Measurements from ENCODE around the gene APEH.

The APEH gene

DNA sequence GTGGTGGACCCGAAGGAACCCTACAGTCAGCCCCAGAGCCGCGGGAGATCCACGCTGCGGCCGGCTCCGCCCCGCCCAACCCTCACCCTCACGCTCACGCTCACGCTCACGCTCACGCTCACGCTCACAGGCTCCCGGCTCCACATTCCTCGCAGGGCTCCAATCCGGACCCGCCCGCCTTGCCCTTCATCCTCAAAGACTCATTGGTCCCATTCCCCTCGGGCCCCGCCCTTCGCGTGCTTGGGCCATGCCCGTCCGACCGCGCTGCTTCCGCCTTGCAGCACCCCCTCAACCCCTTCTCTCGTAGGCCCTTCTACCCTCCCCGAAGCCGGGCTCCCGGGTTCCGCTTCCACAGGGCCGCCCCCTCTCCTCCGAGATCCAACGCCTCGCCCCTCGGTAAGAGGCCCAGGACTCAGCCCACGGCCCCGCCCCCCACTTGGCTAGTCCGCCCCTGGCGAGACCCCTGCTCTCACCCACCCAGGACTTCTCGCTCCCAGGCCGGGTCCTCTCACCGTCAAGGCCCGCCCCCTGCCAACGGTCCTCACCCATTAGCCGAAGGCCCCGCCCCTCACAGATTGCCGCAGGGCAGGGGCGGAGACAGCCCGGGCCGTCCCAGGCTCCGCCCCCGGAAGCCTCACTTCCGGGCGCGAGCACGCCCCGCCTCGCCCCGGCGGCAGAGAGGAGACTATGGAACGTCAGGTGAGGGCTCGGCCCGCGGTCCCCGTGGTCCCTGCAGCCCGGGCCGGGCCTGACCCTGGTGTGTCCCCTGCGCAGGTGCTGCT lies at the start of gene APEH:
APEH (plus strand) TSS at position 637 of the 782 bp plus-strand sequence; CDS start at position 688, 51 bp downstream.
- DNase-seq: peak; percentile 98

DNA sequence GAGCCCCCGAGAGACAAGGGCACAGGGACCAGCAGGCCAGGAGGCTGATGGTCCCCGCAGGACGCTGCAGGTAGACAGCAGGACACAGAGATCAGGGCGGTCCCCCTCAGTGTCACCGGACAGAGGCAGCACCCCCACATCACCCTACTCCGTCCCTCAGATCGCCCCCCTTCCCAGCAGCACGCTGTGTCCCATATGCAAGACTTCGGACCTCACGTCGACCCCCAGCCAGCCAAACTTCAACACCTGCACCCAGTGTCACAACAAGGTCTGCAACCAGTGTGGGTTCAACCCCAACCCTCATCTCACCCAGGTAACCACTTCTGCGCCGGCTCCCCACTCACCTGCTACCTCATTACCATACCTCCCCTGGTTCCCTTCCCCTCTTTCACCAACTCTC lies 49.1 kb upstream of the APEH start:
- no peak for DNase-seq

DNA sequence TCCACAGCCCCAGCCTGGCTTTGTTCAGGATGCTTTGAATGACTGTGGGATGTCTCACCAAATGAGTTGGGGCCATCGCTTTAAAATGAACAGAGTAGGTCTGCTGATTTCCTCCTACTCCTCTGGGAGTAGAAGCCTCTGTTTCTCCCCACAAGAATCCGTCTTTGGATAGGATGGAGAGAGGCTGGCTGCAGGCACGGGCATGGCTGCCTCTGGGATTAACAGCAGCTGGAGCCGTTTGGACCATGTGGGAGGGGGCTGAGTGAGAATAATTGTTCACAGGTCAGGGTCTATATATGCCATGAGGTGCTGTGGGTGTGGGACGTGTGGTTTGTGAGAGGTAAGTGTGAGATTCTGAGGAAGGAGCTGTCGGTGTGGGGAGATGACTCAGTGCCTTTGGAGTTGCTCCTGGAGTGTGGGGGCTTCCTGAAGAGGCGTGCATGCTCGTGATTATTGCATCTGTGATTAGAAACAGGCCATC lies 48.0 kb upstream of the APEH start:
- DNase-seq: no peak

DNA sequence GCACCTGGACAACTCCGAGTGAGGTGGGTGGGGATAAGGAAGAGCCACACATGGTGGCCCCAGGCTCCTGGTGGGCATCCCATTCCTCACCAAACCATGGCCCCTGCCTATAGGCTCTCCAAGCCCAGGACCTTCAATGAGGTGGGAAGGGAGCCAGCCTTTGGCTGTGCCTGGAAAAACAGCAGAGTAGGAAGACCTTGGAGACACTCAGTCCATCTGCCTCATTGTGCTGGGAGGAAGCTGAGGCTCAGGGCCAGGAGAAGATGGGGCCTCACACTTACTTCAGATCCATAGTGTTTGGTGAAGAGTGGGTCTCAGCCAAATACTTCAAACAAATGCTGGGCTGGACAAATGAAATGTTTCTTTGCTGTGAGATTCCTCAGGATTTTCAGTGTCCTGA lies 47.4 kb upstream of the APEH start:
- DNase-seq: no peak

DNA sequence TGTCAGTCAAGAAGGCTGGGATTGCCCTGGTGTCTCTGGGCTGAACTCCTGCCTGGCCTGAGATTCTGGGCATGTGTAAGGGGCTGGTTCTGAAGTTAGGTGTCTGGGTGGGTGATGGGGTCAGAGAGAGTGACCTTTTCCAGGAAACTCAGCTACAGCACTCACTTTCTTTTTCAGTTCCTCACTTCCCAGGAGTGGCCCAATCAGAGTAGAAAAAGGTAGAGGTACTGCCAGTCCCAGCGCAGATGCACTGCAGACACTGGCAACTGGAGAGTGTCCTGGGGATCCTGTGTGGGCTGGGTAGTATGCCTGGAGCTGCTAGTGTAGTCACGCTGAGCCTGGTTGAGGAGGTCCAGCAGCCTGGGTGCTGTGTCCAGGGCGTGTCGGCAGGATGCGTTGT lies 46.5 kb upstream of the APEH start:
- no peak for DNase-seq

DNA sequence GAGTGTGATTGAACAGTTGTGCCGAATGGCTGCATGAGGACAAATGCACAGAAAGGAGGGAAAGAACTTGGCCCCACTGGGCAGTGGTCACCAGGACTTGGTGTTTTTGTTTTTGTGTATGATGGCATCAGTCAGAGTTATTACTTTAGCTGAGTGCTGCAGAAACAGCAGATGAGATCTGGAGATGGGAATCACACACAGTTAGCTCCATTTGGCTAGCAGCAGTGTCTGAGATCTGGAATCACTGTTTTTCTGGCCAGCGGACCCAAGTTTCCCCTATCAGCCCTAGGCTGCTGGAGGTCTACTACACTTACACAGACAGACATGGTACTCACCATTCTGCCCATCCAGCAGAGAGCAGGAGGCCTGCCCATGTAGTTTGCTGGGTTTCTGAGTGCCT lies 45.9 kb upstream of the APEH start:
- DNase-seq: no peak

DNA sequence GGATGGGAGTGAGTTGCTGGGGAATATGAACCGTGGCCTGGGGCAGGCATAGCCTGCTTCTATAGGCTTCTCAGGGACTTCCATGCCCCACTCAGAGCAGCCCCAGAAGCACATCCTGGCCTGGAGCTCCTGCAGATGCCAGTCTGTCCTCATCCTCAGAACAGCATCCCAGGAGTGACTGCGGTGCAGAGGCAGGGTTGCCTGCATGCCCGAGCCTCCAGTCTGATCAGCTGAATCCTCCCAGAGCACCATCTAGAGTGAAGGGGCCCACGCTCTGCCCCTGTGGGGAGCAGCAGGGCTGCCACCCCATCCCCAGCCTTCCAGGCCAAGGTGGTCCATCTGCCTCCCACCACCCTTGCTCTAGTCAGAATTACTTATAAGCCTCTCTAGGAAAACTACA lies 44.7 kb upstream of the APEH start:
- DNase-seq: no peak

DNA sequence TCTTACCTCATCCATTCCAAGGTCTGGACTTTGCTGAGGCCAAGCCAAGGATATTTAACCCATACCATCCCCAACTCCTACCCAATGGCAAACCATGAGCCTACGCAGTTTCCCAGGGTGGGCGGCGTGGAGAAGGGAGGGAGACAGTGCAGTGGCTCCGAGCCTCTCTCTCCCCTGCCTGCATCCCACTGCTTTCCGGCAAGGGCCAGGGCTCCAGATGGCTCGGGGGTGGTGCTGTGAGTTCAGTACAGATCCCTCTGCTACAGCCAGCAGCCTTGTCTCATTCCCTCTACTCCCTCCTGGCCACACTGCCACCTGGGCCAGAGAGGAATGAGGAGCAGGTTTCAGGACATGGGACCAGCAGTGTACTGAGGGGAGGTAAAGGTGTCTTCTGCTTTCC lies 44.3 kb upstream of the APEH start:
- DNase-seq: no peak

DNA sequence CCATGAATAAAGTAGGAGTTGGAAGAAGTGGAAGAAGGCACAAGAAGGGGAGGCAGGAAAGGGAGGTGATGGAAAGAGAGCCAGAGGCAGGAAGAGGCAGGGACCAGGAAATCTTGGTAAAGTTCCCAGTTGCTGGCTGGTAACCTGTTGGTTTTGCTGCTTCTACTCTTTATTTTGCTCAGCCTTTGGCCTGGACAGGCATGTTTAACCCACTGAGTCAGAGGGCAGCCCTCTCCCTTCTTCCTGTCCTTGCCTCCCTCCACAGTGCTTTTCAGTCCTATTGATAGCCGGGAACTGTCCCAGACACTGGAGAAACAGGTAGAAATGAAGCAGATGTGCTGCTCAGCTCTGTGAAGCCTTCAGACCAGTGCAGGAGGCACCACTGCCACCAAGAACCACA lies 43.4 kb upstream of the APEH start:
- DNase-seq: no peak

DNA sequence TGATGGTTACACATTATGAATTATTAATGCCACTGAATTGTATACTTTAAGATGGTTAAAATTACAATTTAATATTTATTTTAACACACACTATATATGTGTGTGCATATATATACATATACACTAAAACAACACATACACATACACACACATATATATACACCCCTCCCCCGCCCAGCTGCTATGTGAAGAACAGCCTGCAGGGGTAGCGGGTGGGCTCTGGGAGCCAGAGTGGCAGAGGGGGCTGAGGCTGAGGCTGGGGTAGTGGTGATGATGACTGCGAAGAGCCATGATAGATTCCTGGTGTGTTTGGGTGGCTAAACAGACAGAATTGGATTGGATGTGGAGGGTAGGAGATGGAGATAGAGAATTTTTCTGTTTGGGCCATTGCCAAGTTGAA lies 39.4 kb upstream of the APEH start:
- no peak for DNase-seq

DNA sequence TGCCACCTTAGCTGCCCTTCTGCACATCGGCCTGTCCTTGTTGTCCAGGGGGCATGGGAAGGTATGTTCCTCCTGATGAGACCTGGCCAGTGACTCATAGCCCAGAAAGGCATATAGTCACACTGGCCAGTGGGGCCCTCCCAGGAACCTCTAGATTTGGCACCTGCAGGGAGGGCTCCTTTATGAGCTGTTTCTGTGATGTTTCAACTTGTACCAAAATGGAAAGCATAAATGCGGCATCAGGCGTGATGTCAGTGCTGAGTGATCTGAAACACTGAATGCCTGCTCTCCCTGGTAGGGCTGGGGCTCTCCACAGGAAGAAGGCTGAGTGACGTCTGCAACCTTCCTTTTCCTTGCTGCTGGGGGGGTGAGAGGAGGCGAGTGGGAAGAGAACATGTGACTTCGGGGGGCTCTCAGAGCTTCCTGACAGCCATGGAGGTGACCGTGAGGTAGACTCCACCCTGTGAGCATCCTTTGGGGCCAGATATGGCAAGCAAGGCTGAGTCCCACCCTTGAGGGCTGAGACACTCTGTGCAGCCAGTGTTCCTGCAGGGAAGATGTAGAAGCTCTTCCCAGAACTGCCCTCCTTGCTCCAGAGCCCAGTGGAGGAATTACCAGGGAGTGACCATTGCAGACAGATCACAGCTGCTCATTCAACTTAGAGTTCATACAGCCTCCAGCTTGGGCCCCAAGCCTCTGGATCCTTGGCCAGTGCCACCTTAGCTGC lies 37.1 kb upstream of the APEH start:
- DNase-seq: no peak

DNA sequence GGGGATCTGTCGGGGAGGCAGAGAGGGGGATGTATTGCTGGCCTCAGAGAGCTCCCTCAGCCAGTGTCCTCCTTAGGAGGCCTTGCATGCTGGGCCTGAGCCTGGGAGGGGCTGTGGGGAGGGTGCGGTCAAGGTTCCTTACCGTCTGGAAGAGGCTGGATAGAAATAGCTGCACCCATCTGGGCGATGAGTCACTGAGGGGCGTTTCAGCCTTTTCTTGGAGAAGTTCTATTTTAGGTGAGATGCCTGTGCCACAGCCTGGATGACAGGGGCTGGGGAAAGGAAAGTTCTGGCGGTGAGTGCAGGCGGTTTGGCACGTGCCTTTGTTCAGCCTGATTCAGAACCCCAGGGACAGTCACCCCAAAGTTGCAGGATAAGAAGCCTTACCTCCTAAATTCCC lies 35.7 kb upstream of the APEH start:
- no peak for DNase-seq

DNA sequence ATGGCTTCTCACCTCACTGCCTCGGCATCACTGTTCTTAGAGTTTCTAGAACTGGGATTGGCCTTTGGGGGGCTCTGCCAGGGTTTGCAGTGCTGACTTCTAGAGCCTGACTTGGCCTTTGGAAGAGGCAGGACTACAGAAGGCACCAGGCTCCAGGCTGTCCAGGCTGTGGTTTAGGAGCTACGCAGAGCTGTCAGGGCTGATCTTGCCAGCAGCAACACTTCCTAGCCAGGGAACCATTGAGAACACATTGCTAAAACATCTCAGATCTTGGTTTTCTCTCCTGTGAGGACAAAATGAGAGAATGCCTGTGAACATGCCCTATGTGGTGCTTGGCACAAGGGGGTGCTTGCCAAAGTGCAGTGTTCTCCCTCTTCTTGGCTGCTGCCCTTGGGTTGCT lies 34.6 kb upstream of the APEH start:
- DNase-seq: no peak

DNA sequence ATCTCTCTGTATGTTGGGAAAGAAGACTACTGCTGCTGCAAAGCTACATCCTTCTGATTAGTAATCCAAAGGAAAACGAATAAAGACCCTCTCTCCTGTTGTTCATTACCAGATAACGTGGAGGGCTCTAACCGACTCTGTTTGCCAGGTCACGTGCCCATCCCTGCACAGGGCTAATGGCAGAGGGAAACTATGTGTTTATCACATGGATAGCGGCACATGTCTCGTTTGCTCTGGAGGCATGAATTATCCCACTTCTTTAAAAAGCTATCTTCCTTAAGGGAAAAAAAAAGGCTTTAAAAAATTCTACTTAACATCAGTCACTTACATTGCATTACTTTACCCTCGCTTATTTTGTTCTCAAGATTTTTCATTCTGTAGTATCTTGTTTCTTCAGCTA lies 32.9 kb upstream of the APEH start:
- DNase-seq: no peak

DNA sequence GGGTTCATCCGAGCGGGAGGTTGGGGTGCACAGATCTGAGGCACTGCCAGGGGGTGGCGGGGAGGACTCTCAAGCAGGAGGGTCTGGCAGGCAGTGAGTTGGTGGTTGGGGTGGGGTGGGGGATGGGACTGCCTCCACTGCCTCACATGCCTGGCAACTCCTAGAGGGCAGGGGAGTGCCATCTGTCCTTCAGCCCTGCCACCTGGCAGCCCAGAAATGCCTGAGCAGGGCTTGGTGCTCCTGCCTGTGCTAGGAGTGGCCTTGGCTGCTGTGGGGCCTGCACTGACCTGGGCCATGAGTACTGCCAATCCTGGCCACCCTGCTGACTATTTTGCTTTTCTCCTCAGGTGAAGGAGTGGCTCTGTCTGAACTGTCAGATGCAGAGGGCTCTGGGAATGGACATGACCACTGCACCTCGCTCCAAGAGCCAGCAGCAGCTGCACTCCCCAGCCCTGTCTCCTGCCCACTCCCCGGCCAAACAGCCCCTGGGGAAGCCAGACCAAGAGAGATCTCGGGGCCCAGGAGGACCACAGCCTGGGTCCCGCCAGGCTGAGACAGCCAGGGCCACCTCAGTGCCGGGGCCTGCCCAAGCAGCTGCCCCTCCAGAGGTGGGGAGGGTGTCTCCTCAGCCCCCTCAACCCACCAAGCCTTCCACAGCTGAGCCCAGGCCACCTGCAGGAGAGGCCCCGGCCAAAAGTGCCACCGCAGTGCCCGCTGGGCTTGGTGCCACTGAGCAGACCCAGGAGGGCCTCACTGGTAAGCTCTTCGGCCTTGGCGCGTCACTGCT lies 32.0 kb upstream of the APEH start:
- no peak for DNase-seq

DNA sequence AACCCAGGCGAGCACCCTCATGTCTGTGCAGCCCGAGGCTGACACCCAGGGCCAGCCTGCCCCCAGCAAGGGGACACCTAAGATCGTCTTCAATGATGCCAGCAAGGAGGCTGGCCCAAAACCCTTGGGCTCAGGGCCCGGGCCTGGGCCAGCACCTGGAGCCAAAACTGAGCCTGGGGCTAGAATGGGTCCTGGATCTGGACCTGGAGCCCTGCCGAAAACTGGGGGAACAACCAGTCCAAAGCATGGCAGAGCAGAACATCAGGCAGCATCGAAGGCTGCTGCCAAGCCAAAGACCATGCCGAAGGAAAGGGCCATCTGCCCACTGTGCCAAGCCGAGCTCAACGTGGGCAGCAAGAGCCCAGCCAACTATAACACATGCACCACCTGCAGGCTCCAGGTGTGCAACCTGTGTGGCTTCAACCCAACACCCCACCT lies 31.4 kb upstream of the APEH start:
- no peak for DNase-seq

DNA sequence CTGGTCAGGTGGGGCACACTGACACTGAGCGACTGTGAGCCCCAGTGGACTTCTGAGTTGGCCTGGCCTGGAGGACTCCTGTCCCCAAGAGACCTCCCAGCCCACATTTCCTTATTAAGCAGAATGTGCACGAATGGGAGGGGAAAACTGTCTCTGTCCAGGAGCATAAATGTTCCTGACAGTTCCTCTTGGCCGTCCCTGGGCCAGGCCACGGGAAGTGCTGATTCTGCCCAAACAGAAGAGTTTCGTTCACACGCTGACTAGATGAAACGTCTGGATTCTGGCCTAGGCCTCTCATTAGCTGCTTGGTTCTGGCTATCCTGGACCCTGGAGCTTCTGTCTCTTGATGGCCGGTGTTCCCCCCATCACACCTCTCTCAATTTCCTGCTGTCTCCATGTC lies 29.5 kb upstream of the APEH start:
- DNase-seq: no peak

DNA sequence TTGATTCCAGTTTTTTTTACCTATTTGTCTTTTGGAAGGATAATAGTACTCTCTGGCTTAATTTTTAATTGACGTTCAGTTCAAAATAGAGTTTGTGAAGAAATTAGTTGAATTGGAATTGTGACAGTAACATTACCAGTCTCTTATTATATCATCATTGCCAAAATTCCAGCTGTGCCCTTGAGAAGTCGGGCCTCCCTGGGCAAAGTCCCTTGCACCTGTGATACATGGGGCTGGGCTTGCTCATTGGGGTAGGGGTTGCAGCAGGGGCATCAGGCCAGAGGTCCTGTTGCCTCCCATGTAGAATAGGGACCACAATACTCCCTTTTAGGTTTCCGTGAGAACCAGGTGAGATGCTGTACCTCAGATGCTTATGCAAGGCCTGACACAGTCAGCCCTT lies 27.9 kb upstream of the APEH start:
- no peak for DNase-seq

DNA sequence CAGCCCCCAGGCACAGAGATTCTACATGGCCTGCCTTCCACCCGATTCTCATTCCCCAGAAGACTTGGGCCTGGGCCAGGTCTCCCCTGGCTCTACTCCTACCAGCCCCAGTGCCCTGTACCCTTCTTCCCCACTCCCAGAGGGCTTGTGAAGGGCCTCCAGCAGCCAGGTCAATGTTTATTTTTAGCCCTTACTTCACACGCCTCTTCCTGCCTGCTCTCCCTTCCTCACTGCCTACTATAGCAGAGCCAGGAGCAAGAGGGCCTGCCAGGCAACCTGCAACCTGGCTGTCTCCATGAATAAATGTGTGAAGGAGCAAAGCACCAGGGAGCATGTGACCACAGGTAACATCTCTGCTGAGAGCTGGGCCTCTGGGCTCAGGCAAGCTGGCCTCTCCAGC lies 26.4 kb upstream of the APEH start:
- no peak for DNase-seq

DNA sequence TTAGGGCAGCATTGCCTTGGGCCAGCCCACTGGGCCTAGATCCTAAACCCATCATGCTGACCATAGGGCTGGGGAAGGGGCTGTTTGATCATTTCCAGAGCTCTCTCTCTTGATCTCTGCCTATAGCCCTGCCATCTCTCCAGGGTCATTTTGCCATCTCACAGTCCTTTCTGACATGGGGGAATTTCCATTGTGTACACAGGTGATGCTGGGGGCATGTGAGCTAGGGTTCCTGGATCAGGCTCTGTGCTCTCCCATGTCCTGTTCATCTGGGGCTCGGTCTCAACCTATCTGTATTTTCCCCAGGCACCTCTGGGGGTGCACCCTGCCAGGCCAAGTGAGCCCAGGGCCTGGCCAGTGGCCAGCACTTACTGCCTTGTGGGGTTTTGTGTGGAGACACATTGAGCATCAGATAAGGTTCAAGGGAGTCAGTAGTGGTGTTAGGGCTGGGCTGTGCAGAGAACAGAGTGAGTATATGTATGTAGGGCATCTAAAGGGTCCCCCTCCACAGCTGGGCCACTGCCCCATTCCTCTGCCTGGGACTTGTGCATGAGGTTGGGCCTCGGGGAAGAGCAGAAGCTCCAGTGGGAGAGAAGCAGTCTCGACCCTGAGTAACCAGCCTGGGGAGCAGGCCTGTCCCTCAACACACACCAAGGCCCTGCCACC lies 25.7 kb upstream of the APEH start:
- no peak for DNase-seq

DNA sequence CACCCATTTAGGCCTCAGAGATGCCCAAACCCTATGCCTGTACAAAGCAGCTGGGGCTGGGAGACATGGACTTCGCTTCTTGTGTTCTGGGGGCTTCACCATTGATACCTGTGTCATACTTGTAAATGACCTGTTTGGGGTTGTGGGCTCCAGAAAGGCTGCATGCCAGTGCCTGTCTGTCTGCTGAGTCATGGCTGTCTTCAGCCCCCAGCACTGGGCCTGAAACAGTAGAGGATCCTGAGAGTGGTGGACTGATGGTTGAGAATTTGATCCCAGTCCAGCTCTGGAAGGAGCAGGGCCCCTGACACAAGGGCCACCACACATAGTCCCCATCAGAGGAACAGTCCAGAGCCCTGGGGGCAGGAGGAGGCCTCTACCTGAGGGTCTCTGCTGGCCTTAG lies 24.6 kb upstream of the APEH start:
- no peak for DNase-seq

DNA sequence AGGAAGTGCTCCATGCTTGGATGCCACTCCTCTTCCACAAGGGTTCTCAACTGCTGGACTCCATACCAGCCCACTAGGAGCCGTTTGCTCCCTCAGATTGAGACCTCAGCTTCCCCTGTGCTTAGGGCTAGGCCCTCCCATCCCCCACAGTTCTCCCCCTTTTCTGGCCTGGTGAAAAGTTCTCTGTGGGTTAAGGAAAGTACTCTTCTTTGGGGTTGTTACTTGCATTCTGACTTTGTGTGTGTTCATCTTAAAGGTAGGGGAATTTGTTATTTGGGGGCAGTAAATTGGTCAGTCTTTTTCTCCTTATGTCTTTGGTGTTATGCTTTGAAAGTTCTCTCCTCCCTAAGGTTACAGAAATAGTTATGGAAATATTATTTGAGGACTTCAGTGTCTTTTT lies 24.0 kb upstream of the APEH start:
- no peak for DNase-seq

DNA sequence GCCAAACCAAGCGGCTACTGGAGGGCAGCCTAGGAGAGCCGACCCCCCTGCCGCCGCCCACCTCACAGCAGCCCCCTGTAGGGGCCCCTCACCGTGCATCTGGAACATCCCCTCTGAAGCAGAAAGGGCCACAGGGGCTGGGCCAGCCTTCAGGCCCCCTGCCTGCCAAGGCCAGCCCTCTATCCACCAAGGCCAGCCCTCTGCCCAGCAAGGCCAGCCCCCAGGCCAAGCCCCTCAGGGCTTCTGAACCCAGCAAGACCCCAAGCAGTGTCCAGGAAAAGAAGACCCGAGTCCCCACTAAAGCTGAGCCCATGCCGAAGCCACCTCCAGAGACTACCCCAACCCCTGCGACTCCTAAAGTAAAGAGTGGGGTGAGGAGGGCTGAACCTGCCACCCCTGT lies 23.5 kb upstream of the APEH start:
- no peak for DNase-seq

Measured in 8988T (cell line).